Gastroesophageal sphincter (tissue), 4 donors: ENCODE results near the gene RXRA. TPM values are rescaled to one million over a fixed set of nuclear protein-coding genes. Genes with fewer than 3 reads are reported as not detected.
A peak's percentile ranks its signal among the peaks of the same experiment; 100 is the strongest.

Experiments used
- ATAC-seq: fragments of 150-250 bp; one replicate; pipeline ENCODE4 v1.9.1; 2016; ENCODE audit warnings: mild to moderate bottlenecking, moderate library complexity
- H3K27ac ChIP-seq, 4 donors: fragments of 200-600 bp; sonication (generic) in 3 of 4; 1 replicate in 3 of 4; 2 replicates in 1 of 4; pipeline ENCODE4 v1.5.1; 2016 to 2019
- H3K27me3 ChIP-seq: fragments of 200-600 bp; sonication (generic); one replicate; pipeline ENCODE4 v1.5.1; 2019
- H3K36me3 ChIP-seq, 2 donors: fragments of 200-600 bp; sonication (generic); one replicate each; pipeline ENCODE4 v1.5.1; 2019; ENCODE audit warnings: control low read depth in 1 of 2
- H3K4me1 ChIP-seq, 3 donors: fragments of 200-600 bp; sonication (generic); 1 replicate in 2 of 3; 2 replicates in 1 of 3; pipeline ENCODE4 v1.5.1; 2016 to 2019; ENCODE audit warnings: control low read depth in 2 of 3
- H3K4me3 ChIP-seq, 2 donors: fragments of 200-600 bp; sonication (generic); one replicate each; pipeline ENCODE4 v1.5.1; 2019; ENCODE audit warnings: mild to moderate bottlenecking in 1 of 2, moderate library complexity in 1 of 2
- H3K9me3 ChIP-seq, 3 donors: fragments of 200-600 bp; sonication (generic); one replicate each; pipeline ENCODE4 v1.5.1; 2017 to 2019; ENCODE audit warnings: control low read depth in 2 of 3
- EP300 ChIP-seq: sonication (generic); formaldehyde crosslinking; IDR thresholded peaks from one replicate; pipeline ENCODE4 v1.6.1; 2017; ENCODE audit warnings: antibody characterized with exemption, mild to moderate bottlenecking
- POLR2A ChIP-seq, 2 donors: fragments of 450-650 bp; IDR thresholded peaks; one replicate each; pipeline ENCODE4 v1.6.1; 2017; ENCODE audit warnings: antibody characterized with exemption in 2 of 2, mild to moderate bottlenecking in 2 of 2, moderate library complexity in 1 of 2
- POLR2AphosphoS5 ChIP-seq: sonication (generic); formaldehyde crosslinking; IDR thresholded peaks from one replicate; pipeline ENCODE4 v1.6.1; 2017; ENCODE audit warnings: antibody characterized with exemption
- WGBS, 2 donors: methylation state at CpG; one replicate each; pipeline ENCODE4 v1.1.5; 2018; ENCODE audit warnings: low coverage in 1 of 2; 5-methylcytosine and 5-hydroxymethylcytosine counted together
- total RNA-seq, 4 donors: library from RNA; depleted of rRNA; stranded (reverse); fragments of >200 nt; gene quantifications; one replicate each; pipeline ENCODE4 v1.1.0, GENCODE V29; 2016
- TF ChIP-seq, protein P1 (sequence below), 4 experiments: fragments of 200-600 bp in 2 of 4; fragments of 450-650 bp in 2 of 4; sonication (generic) in 1 of 4; IDR thresholded peaks; one replicate each; pipeline ENCODE4 v1.5.1; 2017 to 2019; ENCODE audit warnings: antibody characterized with exemption in 4 of 4, mild to moderate bottlenecking in 2 of 4, moderate library complexity in 2 of 4

The RXRA gene
- total RNA-seq, 4 donors from 2014 or later, result 45.1 to 78.9 (median 55.3) TPM

DNA sequence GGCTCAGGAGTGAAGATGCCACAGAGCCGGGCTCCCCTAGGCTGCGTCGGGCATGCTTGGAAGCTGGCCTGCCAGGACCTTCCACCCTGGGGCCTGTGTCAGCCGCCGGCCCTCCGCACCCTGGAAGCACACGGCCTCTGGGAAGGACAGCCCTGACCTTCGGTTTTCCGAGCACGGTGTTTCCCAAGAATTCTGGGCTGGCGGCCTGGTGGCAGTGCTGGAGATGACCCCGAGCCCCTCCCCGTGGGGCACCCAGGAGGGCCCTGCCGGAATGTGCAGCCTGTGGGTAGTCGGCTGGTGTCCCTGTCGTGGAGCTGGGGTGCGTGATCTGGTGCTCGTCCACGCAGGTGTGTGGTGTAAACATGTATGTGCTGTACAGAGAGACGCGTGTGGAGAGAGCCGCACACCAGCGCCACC, 113.1 kb downstream of the RXRA start:
- peaks cover 5 to 83% (median 63%) of the 10 kb centered on the region in 3 donors for H3K4me1 ChIP-seq
- peaks cover 13% of the 10 kb centered on the region for H3K27me3 ChIP-seq
- H3K36me3 ChIP-seq, result peaks cover 0 to 23% of the 10 kb centered on the region in 2 donors
- H3K9me3 ChIP-seq, result no peaks in the 10 kb centered on the region
- ATAC-seq, result no peak
- TF ChIP-seq EP300, result no peak
- TF ChIP-seq, protein P1, sequence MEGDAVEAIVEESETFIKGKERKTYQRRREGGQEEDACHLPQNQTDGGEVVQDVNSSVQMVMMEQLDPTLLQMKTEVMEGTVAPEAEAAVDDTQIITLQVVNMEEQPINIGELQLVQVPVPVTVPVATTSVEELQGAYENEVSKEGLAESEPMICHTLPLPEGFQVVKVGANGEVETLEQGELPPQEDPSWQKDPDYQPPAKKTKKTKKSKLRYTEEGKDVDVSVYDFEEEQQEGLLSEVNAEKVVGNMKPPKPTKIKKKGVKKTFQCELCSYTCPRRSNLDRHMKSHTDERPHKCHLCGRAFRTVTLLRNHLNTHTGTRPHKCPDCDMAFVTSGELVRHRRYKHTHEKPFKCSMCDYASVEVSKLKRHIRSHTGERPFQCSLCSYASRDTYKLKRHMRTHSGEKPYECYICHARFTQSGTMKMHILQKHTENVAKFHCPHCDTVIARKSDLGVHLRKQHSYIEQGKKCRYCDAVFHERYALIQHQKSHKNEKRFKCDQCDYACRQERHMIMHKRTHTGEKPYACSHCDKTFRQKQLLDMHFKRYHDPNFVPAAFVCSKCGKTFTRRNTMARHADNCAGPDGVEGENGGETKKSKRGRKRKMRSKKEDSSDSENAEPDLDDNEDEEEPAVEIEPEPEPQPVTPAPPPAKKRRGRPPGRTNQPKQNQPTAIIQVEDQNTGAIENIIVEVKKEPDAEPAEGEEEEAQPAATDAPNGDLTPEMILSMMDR (IDR thresholded peaks at IDR 0.05), result no peak
- WGBS, 2 donors, result 93 to 100% methylated on average over 1 to 3 of the region's 23 CpGs
- peak overlapping the region in 2 of 4 donors; percentile 11 to 93 for H3K27ac ChIP-seq
- H3K4me3 ChIP-seq, result no peak overlapping the region

DNA sequence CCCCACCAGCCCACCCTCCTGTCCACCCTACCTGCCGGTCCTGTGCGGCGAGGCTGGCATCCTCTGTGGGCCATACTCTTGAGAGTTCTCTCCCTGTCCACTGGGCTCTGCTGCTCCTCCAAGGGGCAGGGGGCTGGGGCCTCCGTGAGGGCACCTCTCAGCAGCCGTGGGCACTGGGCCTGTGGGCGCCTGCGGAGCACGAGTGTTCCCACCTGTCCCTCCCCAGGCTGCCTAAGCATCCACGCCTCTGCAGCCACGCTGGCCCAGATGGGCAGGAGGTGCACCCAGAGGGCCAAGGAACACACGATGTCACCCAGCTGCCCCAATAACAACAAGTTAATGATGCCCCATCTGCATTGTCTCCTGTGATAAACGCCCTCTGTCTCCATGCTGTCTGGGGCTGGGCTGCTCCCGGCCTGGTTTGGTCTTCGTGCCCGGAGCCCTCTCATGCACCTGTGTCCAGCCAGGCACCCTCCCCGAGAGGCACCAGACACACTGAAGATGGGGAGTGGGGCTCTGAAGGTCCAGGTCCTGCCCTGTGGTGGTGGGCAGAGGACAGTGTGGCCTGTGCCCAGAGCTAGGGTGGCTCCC, 114.5 kb downstream of the RXRA start:
- ATAC-seq, result no peak
- peaks cover 13% of the 10 kb centered on the region for H3K27me3 ChIP-seq
- H3K27ac ChIP-seq, result no peak overlapping the region
- H3K4me3 ChIP-seq, result no peak overlapping the region
- no peaks in the 10 kb centered on the region for H3K9me3 ChIP-seq
- 91% methylated on average over 4 of the region's 16 CpGs; no CpG with 5 or more reads in 1 of the 2 donors for WGBS, 2 donors
- peaks cover 0 to 19% of the 10 kb centered on the region in 2 donors for H3K36me3 ChIP-seq
- TF ChIP-seq POLR2A (IDR thresholded peaks at IDR 0.05), result no peak
- TF ChIP-seq POLR2AphosphoS5, result no peak
- TF ChIP-seq, protein P1 (IDR thresholded peaks at IDR 0.05), result no peak
- TF ChIP-seq EP300, result no peak
- peaks cover 2 to 69% (median 52%) of the 10 kb centered on the region in 3 donors for H3K4me1 ChIP-seq

DNA sequence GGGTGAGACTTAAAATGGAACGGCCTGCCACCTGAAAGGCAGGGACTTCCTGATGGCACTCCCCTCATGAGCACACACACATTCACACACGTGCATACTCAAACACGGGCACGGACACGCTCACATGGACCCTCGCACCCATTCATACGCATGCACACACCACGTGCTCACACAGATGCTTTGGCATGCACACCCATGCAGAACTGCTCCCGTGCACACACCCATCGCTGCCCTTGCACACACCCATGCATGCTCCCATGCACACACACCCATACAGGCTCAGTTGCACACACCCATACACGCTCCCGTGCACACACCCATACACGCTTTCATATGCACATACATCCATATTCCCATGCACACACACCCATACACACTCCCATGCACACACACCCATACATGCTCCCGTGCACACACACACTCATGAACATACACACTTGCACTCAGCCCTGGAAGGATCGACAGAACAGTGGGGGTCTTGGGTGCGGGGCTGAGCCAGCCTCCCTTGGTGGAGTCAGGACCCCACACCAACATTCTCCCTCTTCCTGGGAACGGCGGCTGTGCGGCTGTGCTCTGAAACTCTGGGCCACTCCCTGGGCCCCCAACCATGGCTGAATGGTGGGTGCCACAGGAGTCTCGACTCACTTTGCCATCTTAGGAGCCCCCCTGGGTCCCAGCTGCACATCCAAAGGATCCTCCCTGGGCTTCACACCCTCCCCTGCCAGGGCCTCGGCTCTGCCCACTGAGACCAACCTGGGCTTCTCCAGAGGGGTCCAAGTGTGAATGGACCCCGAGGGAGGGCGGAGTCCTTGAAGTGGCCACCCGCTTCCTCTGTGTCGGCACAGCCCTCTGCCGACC, 115.2 kb downstream of the RXRA start:
- peaks cover 13% of the 10 kb centered on the region for H3K27me3 ChIP-seq
- ATAC-seq, result no peak
- TF ChIP-seq POLR2AphosphoS5 (no peak), POLR2A (IDR thresholded peaks at IDR 0.05) (no peak), EP300 (no peak)
- TF ChIP-seq, protein P1 (IDR thresholded peaks at IDR 0.05), result no peak
- peaks cover 2 to 62% (median 45%) of the 10 kb centered on the region in 3 donors for H3K4me1 ChIP-seq
- no peak overlapping the region for H3K27ac ChIP-seq
- peaks cover 0 to 15% of the 10 kb centered on the region in 2 donors for H3K36me3 ChIP-seq
- WGBS, 2 donors, result 57 to 64% methylated on average over 9 to 16 of the region's 26 CpGs
- no peaks in the 10 kb centered on the region for H3K9me3 ChIP-seq
- no peak overlapping the region for H3K4me3 ChIP-seq

DNA sequence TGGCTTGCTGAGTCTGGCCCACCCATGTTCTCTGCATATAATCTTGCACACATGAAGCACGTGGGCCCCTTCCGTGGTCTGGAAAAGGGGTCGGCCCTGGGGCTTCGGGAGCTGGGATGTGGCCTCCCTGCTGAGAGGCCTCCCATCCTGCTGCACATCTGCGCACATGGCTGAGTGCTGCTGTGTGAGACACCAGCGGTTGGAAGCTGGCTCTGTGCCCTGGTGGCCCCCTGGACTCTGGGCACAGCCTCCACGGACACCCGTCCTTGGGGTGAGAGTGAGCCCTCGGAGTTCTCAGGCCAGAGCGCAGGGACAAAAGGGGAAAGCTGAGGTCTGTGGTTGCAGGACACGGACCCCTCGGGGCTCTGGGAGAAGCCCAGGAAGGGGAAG, 115.8 kb downstream of the RXRA start:
- peaks cover 0 to 9% of the 10 kb centered on the region in 2 donors for H3K36me3 ChIP-seq
- TF ChIP-seq EP300 (no peak), POLR2AphosphoS5 (no peak), POLR2A (IDR thresholded peaks at IDR 0.05) (no peak)
- TF ChIP-seq, protein P1 (IDR thresholded peaks at IDR 0.05), result no peak
- no peaks in the 10 kb centered on the region for H3K9me3 ChIP-seq
- no peak overlapping the region for H3K4me3 ChIP-seq
- ATAC-seq, result no peak
- no peak overlapping the region for H3K27ac ChIP-seq
- peaks cover 13% of the 10 kb centered on the region for H3K27me3 ChIP-seq
- peaks cover 2 to 56% (median 38%) of the 10 kb centered on the region in 3 donors for H3K4me1 ChIP-seq
- 60% methylated on average over 1 of the region's 12 CpGs; no CpG with 5 or more reads in 1 of the 2 donors for WGBS, 2 donors
